HG03025 (cell line): Measurements from ENCODE around the gene PDPR.
"Not testable (repeated sequence)": the region's sequence is repeated elsewhere in the genome, so short reads cannot be mapped to it uniquely, and the experiment has no call there.

Experiments
- ATAC-seq: cut with Tn5 transposase; IDR thresholded peaks from one replicate; pipeline ENCODE4 v1.9.1; 2021; ENCODE audit warnings: mild to moderate bottlenecking, moderate library complexity; ENCODE audit not compliant: unreplicated experiment, low FRiP score

Gene PDPR

GRCh38 chr16:70126226-70126625 is 12.1 kb downstream of the PDPR start:
- not testable (repeated sequence) for ATAC-seq

DNA sequence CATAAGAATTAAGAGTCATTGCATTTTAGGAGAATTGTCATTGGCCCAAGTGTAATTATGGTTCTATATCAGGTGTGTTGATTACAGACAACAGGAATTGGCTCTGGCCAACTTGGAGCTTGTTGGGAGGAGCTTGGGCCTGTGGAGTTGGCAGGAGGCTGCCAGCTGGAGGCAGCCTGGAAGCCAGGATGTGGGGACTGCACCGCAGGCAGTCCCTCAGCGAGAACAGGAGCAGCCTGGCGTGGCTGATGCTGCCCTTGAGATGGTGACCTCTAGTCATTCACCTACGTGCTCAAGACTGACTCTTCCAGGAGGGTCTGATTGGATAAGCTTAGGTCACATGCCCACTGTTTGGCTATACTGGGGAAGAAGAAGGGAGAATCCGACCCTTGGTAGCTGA is 13.6 kb downstream of the PDPR start:
- ATAC-seq = not testable (repeated sequence)

- ATAC-seq = not testable (repeated sequence)
Observed at GRCh38 chr16:70128844-70129243, 14.7 kb downstream of the PDPR start.

- not testable (repeated sequence) for ATAC-seq
Observed at GRCh38 chr16:70135796-70136195, 21.7 kb downstream of the PDPR start.

DNA sequence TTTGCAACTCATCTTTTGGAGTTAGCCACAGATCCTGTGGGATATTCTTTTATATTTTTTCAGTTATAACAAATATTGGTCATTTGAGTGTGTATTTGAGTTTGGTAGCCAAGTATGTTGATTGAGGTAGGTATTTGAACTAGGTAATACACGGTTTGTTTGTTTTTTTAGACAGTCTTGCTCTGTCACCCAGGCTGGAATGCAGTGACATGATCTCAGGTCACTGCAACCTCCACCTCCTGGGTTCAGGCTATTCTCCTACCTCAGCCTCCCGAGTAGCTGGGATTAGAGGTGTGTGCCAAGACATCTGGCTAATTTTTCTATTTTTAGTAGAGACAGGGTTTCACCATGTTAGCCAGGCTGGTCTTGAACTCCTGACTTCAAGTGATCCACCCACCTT is 22.5 kb downstream of the PDPR start:
- not testable (repeated sequence) for ATAC-seq

DNA sequence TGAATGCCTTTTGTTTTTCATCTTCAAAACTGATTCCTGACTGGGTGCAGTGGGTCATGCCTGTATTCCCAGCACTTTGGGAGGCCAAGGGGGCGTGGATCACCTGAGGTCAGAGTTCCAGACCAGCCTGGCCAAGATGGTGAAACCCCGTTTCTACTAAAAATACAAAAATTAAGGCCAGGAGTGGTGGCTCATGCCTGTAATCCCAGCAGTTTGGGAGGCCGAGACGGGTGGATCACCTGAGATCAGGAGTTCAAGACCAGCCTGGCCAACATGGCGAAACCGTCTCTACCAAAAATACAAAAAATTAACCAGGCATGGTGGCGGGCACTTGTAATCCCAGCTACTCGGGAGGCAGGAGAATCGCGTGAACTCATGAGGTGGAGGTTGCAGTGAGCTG is 28.6 kb downstream of the PDPR start:
- not testable (repeated sequence) for ATAC-seq

DNA sequence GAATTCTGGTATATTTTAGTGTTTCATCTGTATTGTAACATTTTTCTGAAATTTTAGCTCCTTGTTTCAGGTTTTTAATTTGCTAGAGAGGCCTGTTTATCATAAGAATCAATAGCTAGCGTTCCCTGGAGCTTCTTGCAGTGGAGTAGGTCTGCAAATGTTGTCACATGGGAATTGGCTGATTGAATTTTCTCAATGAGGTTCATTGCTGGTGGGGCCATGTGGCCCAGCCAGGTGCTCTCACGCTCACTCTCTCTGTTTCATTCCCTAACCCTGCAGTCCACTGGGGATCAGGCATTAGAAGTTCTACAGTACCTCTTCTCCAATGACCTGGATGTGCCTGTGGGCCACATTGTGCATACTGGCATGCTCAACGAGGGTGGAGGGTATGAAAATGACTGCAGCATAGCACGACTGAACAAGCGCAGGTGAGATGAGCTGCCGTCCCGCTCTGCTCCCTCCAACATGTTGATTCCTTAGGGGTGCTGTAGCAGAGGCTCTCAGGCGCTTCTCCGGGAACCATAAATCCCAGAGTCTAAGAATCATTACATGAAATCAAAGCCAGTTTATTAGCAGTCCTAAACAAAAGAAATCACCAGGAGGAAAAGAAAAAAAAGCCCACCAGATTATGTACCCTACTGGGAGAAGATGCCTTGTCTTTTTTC is 29.2 kb downstream of the PDPR start:
- not testable (repeated sequence) for ATAC-seq

GRCh38 chr16:70147853-70148252 is 33.7 kb downstream of the PDPR start:
- ATAC-seq = not testable (repeated sequence)

DNA sequence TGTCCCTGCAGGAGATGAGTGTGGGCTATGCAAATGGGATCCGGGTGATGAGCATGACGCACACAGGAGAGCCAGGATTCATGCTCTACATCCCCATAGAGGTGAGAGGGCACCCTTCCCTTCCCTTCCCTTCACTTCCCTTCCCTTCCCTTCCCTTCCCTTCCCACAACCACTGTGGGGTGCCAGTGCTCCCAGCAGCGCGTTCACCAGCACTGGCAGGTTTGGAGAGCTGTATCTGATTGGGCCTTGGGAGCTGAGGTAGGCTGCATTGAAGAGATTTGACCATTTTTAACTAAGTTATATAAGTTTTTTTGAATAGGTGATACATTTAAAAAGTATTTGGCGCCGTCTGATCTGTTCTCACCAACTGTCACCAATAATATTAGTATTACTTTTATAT is 34.3 kb downstream of the PDPR start:
- ATAC-seq = not testable (repeated sequence)

- ATAC-seq = not testable (repeated sequence)
Observed at GRCh38 chr16:70149296-70149695, 35.2 kb downstream of the PDPR start.

DNA sequence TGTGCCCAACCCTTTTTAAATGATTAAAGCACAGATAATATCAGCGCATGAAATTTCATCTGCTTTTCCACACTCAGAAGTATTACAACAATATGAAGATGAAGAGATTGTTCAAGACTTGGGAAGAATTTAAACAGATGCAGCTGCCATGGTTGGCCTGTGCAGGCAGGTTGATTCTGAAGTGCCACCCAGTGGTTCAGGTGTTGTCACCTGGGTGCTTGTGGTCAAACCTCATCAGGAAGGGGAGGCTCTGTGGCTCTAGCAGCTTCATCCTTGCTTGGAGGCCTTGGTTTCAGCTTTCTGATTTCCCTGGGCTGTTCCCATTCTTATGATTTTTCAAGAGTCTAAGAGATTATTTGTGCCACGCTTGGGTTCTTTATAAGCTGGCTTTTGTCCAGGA is 37.3 kb downstream of the PDPR start:
- ATAC-seq = no peak

- no peak for ATAC-seq
Observed at GRCh38 chr16:70151941-70152509, 37.9 kb downstream of the PDPR start.

DNA sequence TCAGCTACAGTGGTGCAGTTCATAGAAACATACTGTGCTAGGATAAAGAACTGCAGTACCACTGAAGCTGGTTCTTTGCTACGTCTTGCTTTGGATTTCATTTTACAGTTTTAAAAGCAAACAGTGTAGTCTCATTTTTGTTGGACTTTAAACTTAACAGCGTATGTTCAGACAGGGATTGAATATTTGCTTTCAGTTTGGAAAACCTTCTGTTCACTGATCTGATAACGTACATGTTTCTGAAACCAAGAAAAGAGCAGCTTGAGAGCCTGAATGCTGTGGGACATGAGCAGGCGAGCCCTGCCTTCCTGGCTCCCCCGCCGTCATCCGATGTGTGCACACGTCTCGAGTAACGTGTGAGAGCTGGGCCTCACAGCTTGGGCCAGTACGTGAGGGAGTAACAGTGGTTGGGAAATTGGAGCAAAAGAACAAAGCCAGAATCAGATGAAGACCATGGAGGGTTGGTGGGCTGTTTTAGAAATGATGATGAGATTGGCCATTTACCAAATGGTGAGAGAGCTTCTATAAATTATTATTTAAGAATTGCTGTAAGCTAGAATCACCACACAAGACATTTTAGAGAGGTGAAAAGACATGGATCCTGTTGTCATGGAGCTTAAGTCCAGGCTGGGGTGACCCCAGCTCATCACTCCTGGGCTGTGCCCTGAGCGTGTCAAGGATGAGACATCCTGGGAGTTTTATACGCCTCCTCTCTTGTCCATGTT is 38.6 kb downstream of the PDPR start:
- ATAC-seq = no peak

- ATAC-seq = not testable (repeated sequence)
Observed at GRCh38 chr16:70154736-70155135, 40.6 kb downstream of the PDPR start.

DNA sequence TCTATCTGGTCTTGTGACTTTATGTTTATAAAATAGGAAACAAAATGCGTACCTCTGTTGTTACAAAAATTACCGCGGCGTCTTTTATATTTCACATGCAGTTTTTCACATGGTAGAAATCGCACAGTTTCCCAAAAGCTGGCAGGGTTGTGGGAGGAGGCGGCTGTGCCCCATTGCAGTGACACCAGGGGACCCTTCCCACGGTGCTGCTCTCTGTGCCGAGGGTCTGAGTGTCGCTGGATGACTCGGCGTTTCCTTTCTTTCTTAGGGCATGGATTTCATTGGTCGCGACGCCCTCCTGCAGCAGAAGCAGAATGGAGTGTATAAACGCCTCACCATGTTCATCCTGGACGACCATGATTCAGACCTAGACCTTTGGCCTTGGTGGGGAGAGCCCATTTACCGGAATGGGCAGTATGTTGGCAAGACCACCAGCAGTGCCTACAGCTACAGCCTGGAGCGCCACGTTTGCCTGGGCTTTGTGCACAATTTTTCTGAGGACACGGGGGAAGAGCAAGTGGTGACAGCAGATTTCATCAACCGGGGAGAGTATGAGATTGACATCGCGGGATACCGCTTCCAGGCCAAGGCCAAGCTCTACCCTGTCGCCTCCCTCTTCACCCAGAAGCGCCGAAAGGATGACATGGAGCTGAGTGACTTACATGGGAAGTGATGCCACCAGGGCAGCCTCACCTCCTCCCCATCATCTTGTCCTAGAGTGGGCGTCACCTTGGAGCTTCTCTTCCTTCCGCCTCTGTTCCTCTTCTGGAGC is 42.3 kb downstream of the PDPR start:
- no peak for ATAC-seq

DNA sequence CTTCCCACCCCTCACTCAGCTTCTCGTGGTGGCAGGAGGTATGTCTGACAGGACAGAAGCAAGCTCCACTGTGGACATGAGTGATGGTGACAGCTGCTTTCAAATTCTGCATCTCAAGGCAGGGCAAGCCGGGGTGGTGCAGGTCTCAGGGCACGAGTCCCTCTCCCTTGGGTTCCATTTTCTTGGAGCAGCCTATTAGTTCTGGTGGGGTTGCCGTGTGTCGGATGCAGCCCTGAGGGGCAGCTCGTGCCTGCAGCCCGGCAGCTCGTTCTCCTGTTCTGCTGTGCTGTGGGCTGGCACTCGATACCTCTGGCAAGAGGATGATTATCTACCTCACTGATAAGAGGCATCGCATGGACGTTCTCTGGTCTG is 43.0 kb downstream of the PDPR start:
- no peak for ATAC-seq

DNA sequence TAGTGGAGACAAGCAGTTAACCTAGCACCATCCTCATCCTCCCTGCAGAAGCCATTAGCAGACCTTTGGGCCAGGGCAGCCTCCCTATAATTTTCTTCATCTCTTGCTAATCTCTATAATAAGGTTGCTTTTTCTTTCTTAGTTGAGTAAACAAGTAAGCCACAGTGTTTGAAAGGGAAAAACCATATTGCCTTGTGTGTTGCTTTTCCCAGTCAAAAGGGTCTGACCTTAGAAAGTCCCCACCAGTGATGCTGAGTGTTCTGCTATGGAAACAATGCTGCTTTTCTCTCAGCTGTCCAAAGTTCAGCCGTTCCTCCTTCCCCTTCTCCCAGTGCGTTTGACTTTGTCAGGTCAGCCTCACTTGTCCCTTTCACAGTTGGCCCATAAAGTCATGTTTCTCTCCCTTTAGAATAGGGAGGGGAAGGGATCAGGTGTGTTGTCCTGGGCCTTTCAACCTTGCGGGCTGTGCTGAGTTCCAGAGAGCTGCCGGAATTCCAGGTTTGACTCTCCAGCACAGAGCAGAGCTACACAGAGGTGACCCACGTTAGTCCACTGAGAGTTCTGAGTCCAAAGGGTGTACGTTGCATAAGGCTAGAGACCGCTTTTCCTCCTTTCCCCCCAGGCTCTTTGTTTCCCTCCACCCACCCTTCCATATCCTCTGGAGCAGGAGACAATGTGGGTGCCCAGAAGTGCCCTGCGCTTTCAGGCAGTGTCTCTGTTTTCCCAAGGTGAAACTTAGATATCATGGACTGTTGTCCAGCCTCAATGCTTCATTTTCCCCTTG is 43.5 kb downstream of the PDPR start:
- no peak for ATAC-seq

DNA sequence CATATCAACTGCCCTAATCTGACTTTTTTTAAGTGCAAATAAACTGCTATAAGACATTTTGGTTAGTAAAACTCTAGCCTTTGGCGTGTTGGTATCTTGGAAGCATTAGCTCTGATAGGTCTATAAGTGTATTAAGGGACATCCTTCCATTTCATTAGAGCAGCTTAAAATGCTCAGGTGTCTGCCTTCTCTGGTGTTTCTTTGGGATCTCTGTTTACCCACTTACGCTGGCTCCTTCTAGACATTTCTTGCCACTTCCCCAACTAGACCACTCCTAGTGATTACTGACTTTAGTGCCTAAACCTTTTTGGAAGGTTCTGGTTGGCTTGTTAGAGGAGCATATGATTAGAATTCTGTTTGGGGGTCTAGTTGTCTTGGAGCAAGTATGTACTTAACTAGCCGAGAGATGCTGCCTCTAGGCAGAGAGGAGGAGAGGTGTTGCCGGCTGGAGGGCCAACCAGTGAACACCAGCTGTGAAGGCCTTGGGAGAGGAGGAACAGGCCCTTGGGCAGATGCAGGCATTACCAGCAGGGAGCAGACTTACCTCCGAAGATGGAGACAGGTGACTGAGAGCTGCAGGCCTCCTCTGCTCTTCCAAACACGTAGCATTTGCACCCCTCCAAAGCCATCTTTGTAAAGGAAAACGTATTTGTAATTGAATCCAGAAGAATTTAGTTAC is 44.3 kb downstream of the PDPR start:
- no peak for ATAC-seq
